AG04449 (cell line): ENCODE data around the gene ZNF831.

Experiments used
- CTCF ChIA-PET: fragments of 350-600 bp; formaldehyde crosslinking; extraction: SDS; loops from one replicate; lab custom pipeline; 2021; ENCODE audit warnings: antibody characterized with exemption; lab: Yijun Ruan, JAX
- POLR2A ChIA-PET: fragments of 400-600, 350-600 bp; formaldehyde crosslinking; extraction: SDS; loops from one replicate; lab custom pipeline; 2020; ENCODE audit warnings: antibody characterized with exemption, inconsistent platforms; lab: Yijun Ruan, JAX
- DNase-seq: peaks from one replicate; pipeline ENCODE4 v3.0.0-alpha.2; 2010; ENCODE audit warnings: low read depth, low spot score
- H3K4me3 ChIP-seq: 2 replicates; pipeline ENCODE4 v1.5.1; 2011; ENCODE audit warnings: low read depth, mild to moderate bottlenecking, control low read depth, low read length
- CTCF ChIP-seq: IDR thresholded peaks from one replicate; pipeline ENCODE4 v1.5.1; 2011; ENCODE audit warnings: mild to moderate bottlenecking, moderate library complexity, low read length, control low read depth, inconsistent platforms; ENCODE audit not compliant: insufficient read depth; ENCODE audit errors: missing control alignments

Gene ZNF831

GRCh38 chr20:59250293-59250692 lies 86.7 kb downstream of the ZNF831 start:
- ChIA-PET POLR2A (no interaction called here), CTCF (no interaction called here)
- DNase-seq, result no peak
- no peak overlapping the region for H3K4me3 ChIP-seq
- TF ChIP-seq CTCF, result no peak

- H3K4me3 ChIP-seq, result no peak overlapping the region
- ChIA-PET POLR2A (no interaction called here), CTCF (no interaction called here)
- DNase-seq, result no peak
- no peak for TF ChIP-seq CTCF
These were observed 89.7 kb downstream of the ZNF831 start for GRCh38 chr20:59253325-59253724.

- H3K4me3 ChIP-seq, result no peak overlapping the region
- no peak for DNase-seq
- ChIA-PET POLR2A (no interaction called here), CTCF (no interaction called here)
- no peak for TF ChIP-seq CTCF
These were observed 90.2 kb downstream of the ZNF831 start for GRCh38 chr20:59253779-59254319.

- ChIA-PET POLR2A (no interaction called here), CTCF (interaction anchor here (1.0 kb wide), 1 partner anchor 34 kb away, joined by 3 read pairs; no protein-coding TSS in a partner anchor)
- no peak overlapping the region for H3K4me3 ChIP-seq
- DNase-seq, result no peak
- no peak for TF ChIP-seq CTCF
These were observed 91.6 kb downstream of the ZNF831 start for GRCh38 chr20:59255256-59255655.

- no peak for TF ChIP-seq CTCF
- no peak for DNase-seq
- CTCF ChIA-PET, result no interaction called here
- POLR2A ChIA-PET, result no interaction called here
- H3K4me3 ChIP-seq, result no peak overlapping the region
These were observed 94.6 kb downstream of the ZNF831 start for GRCh38 chr20:59258221-59258621.

GRCh38 chr20:59259946-59260345 lies 96.3 kb downstream of the ZNF831 start:
- no peak overlapping the region for H3K4me3 ChIP-seq
- ChIA-PET CTCF (interaction anchor here (1.4 kb wide), 1 partner anchor 36 kb away, joined by 4 read pairs; no protein-coding TSS in a partner anchor), POLR2A (no interaction called here)
- no peak for DNase-seq
- no peak for TF ChIP-seq CTCF
